HEK293 (cell line): ENCODE measurements around the gene HSD17B12.

Source experiments
- CTCF ChIA-PET: fragments of 350-600 bp; formaldehyde crosslinking; extraction: SDS; loops from one replicate; lab custom pipeline; 2021; ENCODE audit warnings: antibody characterized with exemption; lab: Yijun Ruan, JAX
- POLR2A ChIA-PET: fragments of 300-600 bp; formaldehyde crosslinking; extraction: SDS; loops from one replicate; lab custom pipeline; 2020; ENCODE audit warnings: antibody characterized with exemption, inconsistent platforms; lab: Yijun Ruan, JAX
- H3K27ac ChIP-seq: fragments of 200-500 bp; sonication (Bioruptor generic); 2 replicates; pipeline ENCODE4 v1.5.1; 2014; ENCODE audit warnings: low read depth, low read length, control low read depth, inconsistent platforms; ENCODE audit errors: extremely low read depth
- H3K36me3 ChIP-seq, 2 experiments: fragments of 200-500 bp in 1 of 2; sonication (Bioruptor generic) in 1 of 2; 1 replicate in 1 of 2; 2 replicates in 1 of 2; pipeline ENCODE4 v1.5.1; 2014 to 2017; ENCODE audit warnings: inconsistent platforms in 2 of 2, low read length in 2 of 2; ENCODE audit not compliant: control insufficient read depth in 2 of 2, insufficient read depth in 1 of 2
- H3K4me1 ChIP-seq: fragments of 200-500 bp; sonication (Bioruptor generic); 2 replicates; pipeline ENCODE4 v1.5.1; 2014; ENCODE audit warnings: mild to moderate bottlenecking, low read length, inconsistent platforms; ENCODE audit not compliant: control insufficient read depth, insufficient read depth
- H3K4me3 ChIP-seq: 2 replicates; pipeline ENCODE4 v1.5.1; 2011; ENCODE audit warnings: low read depth, mild to moderate bottlenecking, control low read depth, low read length, moderate library complexity
- H3K9me3 ChIP-seq: fragments of 200-500 bp; sonication (Bioruptor generic); 2 replicates; pipeline ENCODE4 v1.5.1; 2014; ENCODE audit warnings: low read depth, low read length, inconsistent platforms; ENCODE audit not compliant: control insufficient read depth, insufficient read depth
- KLF1 ChIP-seq: fragments of 450-650 bp; formaldehyde crosslinking; IDR thresholded peaks from 2 replicates; pipeline ENCODE4 v1.5.1; 2016; ENCODE audit warnings: missing biosample characterization, missing genetic modification characterization
- MZF1 ChIP-seq: fragments of 450-650 bp; formaldehyde crosslinking; IDR thresholded peaks from 2 replicates; pipeline ENCODE4 v1.5.1; 2017; ENCODE audit warnings: missing biosample characterization, missing genetic modification characterization, borderline replicate concordance
- SP7 ChIP-seq: fragments of 450-650 bp; formaldehyde crosslinking; IDR thresholded peaks from 2 replicates; pipeline ENCODE4 v1.5.1; 2016; ENCODE audit warnings: missing biosample characterization, missing genetic modification characterization
- YY1 ChIP-seq: fragments of 450-650 bp; formaldehyde crosslinking; IDR thresholded peaks from 2 replicates; pipeline ENCODE4 v1.5.1; 2018; ENCODE audit warnings: missing biosample characterization, missing genetic modification characterization
- ZBTB1 ChIP-seq: fragments of 450-650 bp; formaldehyde crosslinking; IDR thresholded peaks from 2 replicates; pipeline ENCODE4 v1.5.1; 2016; ENCODE audit warnings: missing biosample characterization, missing genetic modification characterization
- ZEB2 ChIP-seq: fragments of 450-650 bp; formaldehyde crosslinking; IDR thresholded peaks from 2 replicates; pipeline ENCODE4 v1.5.1; 2016; ENCODE audit warnings: missing biosample characterization, missing genetic modification characterization
- ZNF114 ChIP-seq: fragments of 450-650 bp; formaldehyde crosslinking; IDR thresholded peaks from 2 replicates; pipeline ENCODE4 v1.5.0; 2017; ENCODE audit warnings: missing biosample characterization, missing genetic modification characterization
- ZNF132 ChIP-seq: fragments of 450-650 bp; formaldehyde crosslinking; IDR thresholded peaks from 2 replicates; pipeline ENCODE4 v1.5.1; 2017; ENCODE audit warnings: missing biosample characterization, missing genetic modification characterization, borderline replicate concordance
- ZNF155 ChIP-seq: fragments of 450-650 bp; formaldehyde crosslinking; IDR thresholded peaks from 2 replicates; pipeline ENCODE4 v1.5.1; 2016; ENCODE audit warnings: missing biosample characterization, missing genetic modification characterization
- ZNF157 ChIP-seq: fragments of 450-650 bp; formaldehyde crosslinking; IDR thresholded peaks from 2 replicates; pipeline ENCODE4 v1.5.1; 2016; ENCODE audit warnings: missing biosample characterization, missing genetic modification characterization
- ZNF169 ChIP-seq: fragments of 450-650 bp; formaldehyde crosslinking; IDR thresholded peaks from 2 replicates; pipeline ENCODE4 v1.5.1; 2016; ENCODE audit warnings: missing biosample characterization, missing genetic modification characterization
- ZNF23 ChIP-seq: fragments of 450-650 bp; formaldehyde crosslinking; IDR thresholded peaks from 2 replicates; pipeline ENCODE4 v1.5.1; 2016; ENCODE audit warnings: missing biosample characterization, missing genetic modification characterization, borderline replicate concordance
- ZNF24 ChIP-seq: fragments of 450-650 bp; formaldehyde crosslinking; IDR thresholded peaks from 2 replicates; pipeline ENCODE4 v1.5.1; 2016; ENCODE audit warnings: missing biosample characterization, missing genetic modification characterization
- ZNF302 ChIP-seq: fragments of 450-650 bp; formaldehyde crosslinking; IDR thresholded peaks from 2 replicates; pipeline ENCODE4 v1.5.1; 2016; ENCODE audit warnings: missing biosample characterization, missing genetic modification characterization, low read depth
- ZNF324 ChIP-seq: fragments of 450-650 bp; formaldehyde crosslinking; IDR thresholded peaks from 2 replicates; pipeline ENCODE4 v1.5.1; 2016; ENCODE audit warnings: missing biosample characterization, missing genetic modification characterization
- ZNF335 ChIP-seq: fragments of 450-650 bp; formaldehyde crosslinking; conservative IDR thresholded peaks from 2 replicates; pipeline ENCODE4 v1.5.1; 2016; ENCODE audit warnings: missing biosample characterization, missing genetic modification characterization
- ZNF350 ChIP-seq: fragments of 450-650 bp; formaldehyde crosslinking; IDR thresholded peaks from 2 replicates; pipeline ENCODE4 v1.5.0; 2017; ENCODE audit warnings: missing biosample characterization, mild to moderate bottlenecking, missing genetic modification characterization
- ZNF404 ChIP-seq: fragments of 450-650 bp; formaldehyde crosslinking; IDR thresholded peaks from 2 replicates; pipeline ENCODE4 v1.5.1; 2017; ENCODE audit warnings: missing biosample characterization, missing genetic modification characterization
- ZNF473 ChIP-seq: fragments of 450-650 bp; formaldehyde crosslinking; IDR thresholded peaks from 2 replicates; pipeline ENCODE4 v1.5.1; 2017; ENCODE audit warnings: missing biosample characterization, missing genetic modification characterization
- ZNF530 ChIP-seq: fragments of 450-650 bp; formaldehyde crosslinking; IDR thresholded peaks from 2 replicates; pipeline ENCODE4 v1.5.1; 2016; ENCODE audit warnings: low read depth, missing biosample characterization, missing genetic modification characterization
- ZNF548 ChIP-seq: fragments of 450-650 bp; formaldehyde crosslinking; IDR thresholded peaks from 2 replicates; pipeline ENCODE4 v1.5.1; 2016; ENCODE audit warnings: missing biosample characterization, missing genetic modification characterization
- ZNF549 ChIP-seq: fragments of 450-650 bp; IDR thresholded peaks from 2 replicates; pipeline ENCODE4 v1.5.1; 2018; ENCODE audit warnings: missing biosample characterization, missing genetic modification characterization, mild to moderate bottlenecking, inconsistent platforms, moderate library complexity
- ZNF654 ChIP-seq: fragments of 450-650 bp; formaldehyde crosslinking; IDR thresholded peaks from 2 replicates; pipeline ENCODE4 v1.5.1; 2016; ENCODE audit warnings: low read depth, missing biosample characterization, missing genetic modification characterization
- ZNF660 ChIP-seq: fragments of 450-650 bp; IDR thresholded peaks from 2 replicates; pipeline ENCODE4 v1.5.1; 2018; ENCODE audit warnings: missing biosample characterization, mild to moderate bottlenecking, missing genetic modification characterization
- ZNF664 ChIP-seq: fragments of 450-650 bp; formaldehyde crosslinking; IDR thresholded peaks from 2 replicates; pipeline ENCODE4 v1.5.1; 2016; ENCODE audit warnings: missing biosample characterization, missing genetic modification characterization
- ZNF677 ChIP-seq: fragments of 450-650 bp; IDR thresholded peaks from 2 replicates; pipeline ENCODE4 v1.5.0; 2018; ENCODE audit warnings: missing biosample characterization, mild to moderate bottlenecking, missing genetic modification characterization, moderate library complexity
- ZNF768 ChIP-seq: fragments of 450-650 bp; formaldehyde crosslinking; IDR thresholded peaks from 2 replicates; pipeline ENCODE4 v1.5.1; 2018; ENCODE audit warnings: missing biosample characterization, mild to moderate bottlenecking, missing genetic modification characterization
- ZNF791 ChIP-seq: fragments of 450-650 bp; formaldehyde crosslinking; IDR thresholded peaks from 2 replicates; pipeline ENCODE4 v1.5.1; 2016; ENCODE audit warnings: missing biosample characterization, missing genetic modification characterization
- ZNF843 ChIP-seq: fragments of 450-650 bp; formaldehyde crosslinking; IDR thresholded peaks from 2 replicates; pipeline ENCODE4 v1.5.1; 2016; ENCODE audit warnings: missing biosample characterization, missing genetic modification characterization
- ZSCAN23 ChIP-seq: fragments of 450-650 bp; formaldehyde crosslinking; IDR thresholded peaks from 2 replicates; pipeline ENCODE4 v1.5.1; 2016; ENCODE audit warnings: missing biosample characterization, missing genetic modification characterization
- TF ChIP-seq, protein P1 (sequence below): fragments of 450-650 bp; formaldehyde crosslinking; IDR thresholded peaks from 2 replicates; pipeline ENCODE4 v1.5.1; 2017; ENCODE audit warnings: missing biosample characterization, missing genetic modification characterization
- TF ChIP-seq, protein P2 (sequence below): fragments of 450-650 bp; formaldehyde crosslinking; IDR thresholded peaks from 2 replicates; pipeline ENCODE4 v1.5.1; 2016; ENCODE audit warnings: missing biosample characterization, missing genetic modification characterization
- TF ChIP-seq, protein P3 (sequence below): fragments of 450-650 bp; formaldehyde crosslinking; IDR thresholded peaks from 2 replicates; pipeline ENCODE4 v1.5.1; 2016; ENCODE audit warnings: missing biosample characterization, missing genetic modification characterization

Gene HSD17B12

DNA sequence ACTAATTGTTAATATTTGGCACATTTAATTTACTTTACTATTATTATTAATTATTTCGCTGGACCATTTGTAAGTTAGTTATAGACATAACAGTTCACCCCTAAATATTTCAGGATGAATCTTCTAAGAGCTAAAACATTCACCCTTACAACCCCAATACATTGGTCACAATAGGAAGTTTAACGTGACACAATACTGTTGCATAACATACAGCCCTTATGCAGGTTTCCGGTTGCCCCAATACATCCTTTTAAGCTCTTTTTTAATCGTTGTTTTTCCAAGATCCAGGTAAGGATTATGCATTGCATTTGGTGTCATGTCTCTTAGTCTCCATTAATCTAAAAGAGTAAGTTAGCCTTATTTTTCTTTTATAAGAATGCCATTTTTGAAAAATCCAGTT, 71.2 kb downstream of the HSD17B12 start (continued):
- TF ChIP-seq MZF1 (tag by site-specific recombination) (no peak), ZNF324 (tag by site-specific recombination) (no peak), SP7 (tag by site-specific recombination) (no peak), ZNF549 (no peak), ZNF157 (no peak), ZNF654 (no peak)
- TF ChIP-seq, protein P1, sequence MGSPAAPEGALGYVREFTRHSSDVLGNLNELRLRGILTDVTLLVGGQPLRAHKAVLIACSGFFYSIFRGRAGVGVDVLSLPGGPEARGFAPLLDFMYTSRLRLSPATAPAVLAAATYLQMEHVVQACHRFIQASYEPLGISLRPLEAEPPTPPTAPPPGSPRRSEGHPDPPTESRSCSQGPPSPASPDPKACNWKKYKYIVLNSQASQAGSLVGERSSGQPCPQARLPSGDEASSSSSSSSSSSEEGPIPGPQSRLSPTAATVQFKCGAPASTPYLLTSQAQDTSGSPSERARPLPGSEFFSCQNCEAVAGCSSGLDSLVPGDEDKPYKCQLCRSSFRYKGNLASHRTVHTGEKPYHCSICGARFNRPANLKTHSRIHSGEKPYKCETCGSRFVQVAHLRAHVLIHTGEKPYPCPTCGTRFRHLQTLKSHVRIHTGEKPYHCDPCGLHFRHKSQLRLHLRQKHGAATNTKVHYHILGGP (tag by site-specific recombination): no peak

DNA sequence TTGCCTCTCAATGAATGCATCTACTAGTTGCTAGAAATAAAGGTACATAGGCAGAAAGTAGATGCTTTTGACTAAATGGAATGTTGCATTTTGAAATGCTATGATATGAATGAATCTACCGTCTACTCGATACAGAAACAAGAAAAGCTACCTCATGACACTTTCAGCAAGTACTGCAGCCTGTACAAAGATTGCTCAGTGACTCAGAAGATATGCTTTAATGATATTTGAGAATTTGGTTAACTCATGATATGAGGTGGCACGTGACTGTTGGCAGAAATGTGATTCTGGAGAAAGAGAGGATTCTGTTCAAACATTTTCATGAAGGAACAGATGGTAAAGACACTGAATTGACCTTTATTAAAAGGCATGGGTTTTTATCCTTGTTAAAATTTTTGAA, 76.0 kb downstream of the HSD17B12 start:
- H3K36me3 ChIP-seq: peaks cover 0 to 33% of the 10 kb centered on the region in 2 experiments; a peak in 2 of 3 replicates
- TF ChIP-seq ZNF350 (tag by site-specific recombination) (no peak), ZNF23 (tag by site-specific recombination) (no peak), ZNF157 (no peak), ZNF677 (tag by site-specific recombination) (no peak), ZSCAN23 (tag by site-specific recombination) (no peak), ZNF404 (tag by site-specific recombination) (no peak), ZNF843 (tag by site-specific recombination) (no peak), ZNF335 (no peak), ZNF114 (no peak), YY1 (no peak), ZNF768 (no peak), ZNF24 (no peak), ZBTB1 (tag by site-specific recombination) (no peak), ZNF473 (no peak), ZNF664 (no peak), ZNF548 (no peak), ZNF169 (tag by site-specific recombination) (no peak)
- TF ChIP-seq, protein P2, sequence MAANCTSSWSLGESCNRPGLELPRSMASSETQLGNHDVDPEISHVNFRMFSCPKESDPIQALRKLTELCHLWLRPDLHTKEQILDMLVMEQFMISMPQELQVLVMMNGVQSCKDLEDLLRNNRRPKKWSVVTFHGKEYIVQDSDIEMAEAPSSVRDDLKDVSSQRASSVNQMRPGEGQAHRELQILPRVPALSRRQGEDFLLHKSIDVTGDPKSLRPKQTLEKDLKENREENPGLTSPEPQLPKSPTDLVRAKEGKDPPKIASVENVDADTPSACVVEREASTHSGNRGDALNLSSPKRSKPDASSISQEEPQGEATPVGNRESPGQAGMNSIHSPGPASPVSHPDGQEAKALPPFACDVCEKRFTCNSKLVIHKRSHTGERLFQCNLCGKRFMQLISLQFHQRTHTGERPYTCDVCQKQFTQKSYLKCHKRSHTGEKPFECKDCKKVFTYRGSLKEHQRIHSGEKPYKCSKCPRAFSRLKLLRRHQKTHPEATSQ (tag by site-specific recombination): no peak
- TF ChIP-seq, all 188 proteins: peak for 0
- CTCF ChIA-PET: interaction anchor here (1.3 kb wide), 1 partner anchor 68 kb away, joined by 3 read pairs; no protein-coding TSS in a partner anchor
- Histone ChIP-seq H3K4me3 (no peak overlapping the region), H3K9me3 (no peaks in the 10 kb centered on the region), H3K4me1 (no peaks in the 10 kb centered on the region), H3K27ac (no peak overlapping the region)
- POLR2A ChIA-PET: no interaction called here

DNA sequence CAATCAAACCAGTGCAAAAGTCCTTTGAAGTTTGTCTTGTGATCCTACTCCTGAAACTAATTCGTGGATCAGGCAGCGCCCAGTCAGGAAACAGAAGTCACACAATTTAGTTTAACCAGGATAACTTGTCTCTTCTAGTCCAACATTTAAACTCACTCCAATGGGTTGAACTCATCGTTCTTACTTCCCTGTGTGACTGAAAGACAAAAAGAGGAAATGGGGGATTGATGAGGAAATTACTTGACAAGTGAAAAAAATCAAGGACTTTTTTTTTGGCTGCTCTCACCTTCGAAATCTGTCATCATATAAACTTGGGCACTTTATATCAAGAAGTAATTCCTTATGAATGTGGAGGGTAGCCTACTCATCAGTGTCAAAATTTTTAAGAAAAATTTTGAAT, 78.4 kb downstream of the HSD17B12 start:
- H3K27ac ChIP-seq: no peak overlapping the region
- no peaks in the 10 kb centered on the region for H3K4me1 ChIP-seq
- H3K4me3 ChIP-seq: no peak overlapping the region
- POLR2A ChIA-PET: no interaction called here
- CTCF ChIA-PET: no interaction called here
- peaks cover 0 to 32% of the 10 kb centered on the region in 2 experiments; a peak in 2 of 3 replicates for H3K36me3 ChIP-seq
- H3K9me3 ChIP-seq: no peaks in the 10 kb centered on the region
- TF ChIP-seq ZNF302 (tag by site-specific recombination): no peak
- no peak for TF ChIP-seq ZNF155 (tag by site-specific recombination)
- no peak for TF ChIP-seq ZNF132 (tag by site-specific recombination)
- no peak for TF ChIP-seq ZNF530
- TF ChIP-seq KLF1: no peak
- TF ChIP-seq ZNF791 (tag by site-specific recombination): no peak
- TF ChIP-seq ZNF660 (tag by site-specific recombination): no peak
- TF ChIP-seq, protein P3, sequence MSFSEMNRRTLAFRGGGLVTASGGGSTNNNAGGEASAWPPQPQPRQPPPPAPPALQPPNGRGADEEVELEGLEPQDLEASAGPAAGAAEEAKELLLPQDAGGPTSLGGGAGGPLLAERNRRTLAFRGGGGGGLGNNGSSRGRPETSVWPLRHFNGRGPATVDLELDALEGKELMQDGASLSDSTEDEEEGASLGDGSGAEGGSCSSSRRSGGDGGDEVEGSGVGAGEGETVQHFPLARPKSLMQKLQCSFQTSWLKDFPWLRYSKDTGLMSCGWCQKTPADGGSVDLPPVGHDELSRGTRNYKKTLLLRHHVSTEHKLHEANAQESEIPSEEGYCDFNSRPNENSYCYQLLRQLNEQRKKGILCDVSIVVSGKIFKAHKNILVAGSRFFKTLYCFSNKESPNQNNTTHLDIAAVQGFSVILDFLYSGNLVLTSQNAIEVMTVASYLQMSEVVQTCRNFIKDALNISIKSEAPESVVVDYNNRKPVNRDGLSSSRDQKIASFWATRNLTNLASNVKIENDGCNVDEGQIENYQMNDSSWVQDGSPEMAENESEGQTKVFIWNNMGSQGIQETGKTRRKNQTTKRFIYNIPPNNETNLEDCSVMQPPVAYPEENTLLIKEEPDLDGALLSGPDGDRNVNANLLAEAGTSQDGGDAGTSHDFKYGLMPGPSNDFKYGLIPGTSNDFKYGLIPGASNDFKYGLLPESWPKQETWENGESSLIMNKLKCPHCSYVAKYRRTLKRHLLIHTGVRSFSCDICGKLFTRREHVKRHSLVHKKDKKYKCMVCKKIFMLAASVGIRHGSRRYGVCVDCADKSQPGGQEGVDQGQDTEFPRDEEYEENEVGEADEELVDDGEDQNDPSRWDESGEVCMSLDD (tag by site-specific recombination): no peak
- TF ChIP-seq ZEB2: no peak
